Hematopoietic multipotent progenitor cell (in vitro differentiated cells): ENCODE data around the gene TXNRD2. TPM values are rescaled to one million over a fixed set of nuclear protein-coding genes. Genes with fewer than 3 reads are reported as not detected.

Source experiments
- DNase-seq, 3 donors: peaks; one replicate each; pipeline ENCODE4 v3.0.0-alpha.2; 2011 to 2015; ENCODE audit warnings: low read depth in 2 of 3, low spot score in 2 of 3
- total RNA-seq: library from RNA; depleted of rRNA; stranded (reverse); fragments of >200 nt; gene quantifications from one replicate; pipeline ENCODE4 v1.2.3, GENCODE V29; 2012

The TXNRD2 gene
- total RNA-seq, 1 donor, result 31.5 TPM

GRCh38 chr22:19879992-19880785 is 61.4 kb downstream of the TXNRD2 start:
- no peak for DNase-seq

- DNase-seq, result no peak
Observed at GRCh38 chr22:19879643-19879991, 62.0 kb downstream of the TXNRD2 start.

GRCh38 chr22:19879246-19879570 is 62.4 kb downstream of the TXNRD2 start:
- no peak for DNase-seq

- no peak for DNase-seq
Observed at GRCh38 chr22:19878461-19879245, 63.0 kb downstream of the TXNRD2 start.

GRCh38 chr22:19877626-19878339 is 63.8 kb downstream of the TXNRD2 start:
- no peak for DNase-seq

- DNase-seq, result no peak
Observed at GRCh38 chr22:19876941-19877625, 64.5 kb downstream of the TXNRD2 start.

GRCh38 chr22:19876314-19876940 is 65.2 kb downstream of the TXNRD2 start:
- no peak for DNase-seq

GRCh38 chr22:19875531-19876313 is 65.9 kb downstream of the TXNRD2 start:
- no peak for DNase-seq

- DNase-seq, result no peak
Observed at GRCh38 chr22:19875061-19875530, 66.5 kb downstream of the TXNRD2 start.

GRCh38 chr22:19874307-19875060 is 67.1 kb downstream of the TXNRD2 start:
- no peak for DNase-seq

GRCh38 chr22:19873960-19874306 is 67.7 kb downstream of the TXNRD2 start:
- DNase-seq, result no peak

GRCh38 chr22:19873138-19873959 is 68.3 kb downstream of the TXNRD2 start:
- DNase-seq, result no peak

- no peak for DNase-seq
Observed at GRCh38 chr22:19872779-19873137, 68.9 kb downstream of the TXNRD2 start.

GRCh38 chr22:19871845-19872778 is 69.5 kb downstream of the TXNRD2 start:
- no peak for DNase-seq

GRCh38 chr22:19871023-19871844 is 70.4 kb downstream of the TXNRD2 start:
- DNase-seq, result no peak
